HS-27A (cell line): ENCODE measurements around the gene CCR7.

Experiments used
- DNase-seq: peaks from one replicate; pipeline ENCODE4 v3.0.0-alpha.2; 2012; ENCODE audit warnings: low read depth, missing footprints

Gene CCR7

DNA sequence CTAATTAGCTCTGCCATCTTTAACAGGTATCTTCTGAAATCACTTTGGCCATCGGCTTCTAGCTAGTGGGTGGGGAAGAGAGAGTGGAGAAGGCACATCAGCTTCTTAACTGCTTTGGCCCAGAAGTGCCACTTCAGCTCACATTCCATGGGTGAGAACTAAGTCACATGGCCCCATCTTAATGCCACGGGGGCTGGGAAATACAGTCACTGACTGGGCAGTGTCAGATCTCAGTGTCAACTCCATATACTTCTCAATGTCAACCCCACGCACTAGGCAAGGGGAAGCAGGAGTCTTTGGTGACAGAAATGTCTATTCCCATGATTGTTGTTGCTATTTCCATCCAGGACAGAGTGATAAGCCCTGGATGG is 29.4 kb downstream of the CCR7 start:
- no peak for DNase-seq

DNA sequence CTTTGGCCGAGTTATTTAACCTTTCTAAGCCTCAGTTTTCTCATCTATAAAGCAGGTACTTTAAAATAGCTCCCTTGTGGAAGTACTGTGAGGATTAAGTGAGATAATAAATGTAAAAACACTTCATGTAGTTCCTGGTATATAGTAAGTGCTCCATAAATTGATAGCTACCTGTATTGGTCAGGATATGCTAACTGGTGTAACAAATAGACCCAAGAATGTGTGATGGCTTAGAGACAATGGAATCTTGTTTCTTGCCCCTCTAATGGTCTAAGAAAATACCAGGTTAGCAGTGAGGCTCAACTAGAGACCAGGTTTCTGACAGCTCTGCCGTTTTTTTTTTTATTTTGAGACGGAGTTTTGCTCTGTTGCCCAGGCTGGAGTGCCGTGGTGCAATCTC is 29.8 kb downstream of the CCR7 start:
- no peak for DNase-seq

DNA sequence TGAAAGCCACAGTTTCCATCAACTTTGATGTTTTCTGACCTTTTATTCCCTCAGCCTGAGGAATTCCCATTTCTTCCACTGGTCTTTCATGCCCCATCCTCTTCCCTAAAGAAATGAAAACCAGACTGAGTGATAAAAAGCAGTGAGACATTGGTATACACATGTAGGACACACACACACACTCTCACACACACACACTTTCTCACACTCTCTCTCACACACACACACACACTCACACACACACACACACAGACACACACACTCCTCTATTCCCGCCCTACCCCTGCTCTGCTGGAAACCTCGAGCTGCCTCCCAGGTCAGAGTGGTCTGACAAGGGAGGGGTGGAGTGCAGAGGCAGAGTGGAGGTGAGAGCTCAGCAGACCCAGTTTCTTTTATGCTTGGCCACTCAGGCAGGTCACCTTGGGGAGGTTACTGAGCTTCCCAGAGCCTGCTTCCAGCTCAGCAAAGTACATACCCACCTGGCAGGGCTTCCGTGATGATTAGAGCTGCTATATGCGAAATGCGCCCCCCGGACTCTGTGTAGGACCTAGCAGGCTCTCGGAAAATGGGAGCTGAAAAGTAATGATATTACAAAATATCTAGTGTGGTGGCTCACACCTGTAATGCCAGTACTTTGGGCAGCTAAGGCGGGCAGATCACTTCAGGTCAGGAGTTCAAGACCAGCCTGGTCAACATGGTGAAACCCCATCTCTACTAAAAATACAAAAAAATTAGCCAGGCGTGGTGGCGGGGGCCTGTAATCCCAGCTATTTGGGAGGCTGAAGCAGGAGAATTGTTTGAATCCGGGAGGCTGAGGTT is 30.7 kb downstream of the CCR7 start:
- no peak for DNase-seq

DNA sequence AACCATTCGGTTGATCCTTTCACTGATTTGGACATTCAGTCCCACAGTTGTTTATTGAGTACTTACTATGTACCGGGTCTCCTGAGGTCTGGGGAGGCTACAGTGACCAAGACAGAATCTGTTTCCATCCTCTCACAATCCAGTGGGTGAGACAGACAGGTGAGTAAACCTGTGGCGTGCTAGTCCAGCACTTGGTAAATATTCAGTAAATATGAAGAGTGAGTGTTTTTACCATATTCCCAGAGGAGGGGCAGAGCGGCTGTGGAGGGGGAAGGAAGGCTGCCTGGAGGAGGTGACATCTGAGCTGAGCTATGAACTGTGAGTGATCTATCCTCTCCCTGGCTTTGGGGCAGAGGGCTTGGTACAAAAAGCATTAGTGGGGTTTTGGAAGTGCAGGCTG is 31.4 kb downstream of the CCR7 start:
- no peak for DNase-seq

DNA sequence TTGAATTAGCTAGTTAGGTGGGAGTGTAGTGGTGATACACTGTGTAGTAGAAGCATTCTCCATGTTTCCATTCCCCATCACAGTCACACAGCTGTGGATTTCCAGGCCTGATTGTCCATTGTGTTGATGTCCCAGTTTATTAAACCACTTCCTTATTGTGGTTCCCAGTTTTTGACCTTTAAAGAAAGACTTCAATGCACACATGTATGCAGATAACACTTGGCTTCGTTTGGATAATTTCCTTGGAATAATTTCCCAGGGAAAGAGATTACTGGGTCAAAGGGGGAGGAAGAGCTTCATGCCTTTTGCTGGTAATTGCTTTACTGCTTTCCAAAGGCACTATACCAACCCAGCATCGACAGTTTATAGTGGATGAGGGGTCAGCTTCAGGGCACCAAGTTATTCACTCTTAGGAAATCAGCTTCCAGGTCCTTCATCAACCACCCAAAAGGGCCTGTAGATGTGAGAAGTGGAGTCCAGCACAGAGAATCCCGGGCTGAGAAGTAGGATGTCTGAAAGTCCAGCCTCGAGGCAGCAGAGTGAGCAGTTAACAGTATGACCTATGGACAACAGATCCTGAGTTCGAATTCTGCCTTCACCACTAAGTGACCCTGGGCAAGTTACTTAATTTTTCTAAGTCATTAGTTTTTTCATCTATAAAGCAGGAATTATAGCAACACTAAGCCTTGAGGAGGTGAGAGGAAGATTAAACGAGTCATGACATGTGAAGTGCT is 32.6 kb downstream of the CCR7 start:
- DNase-seq = no peak

DNA sequence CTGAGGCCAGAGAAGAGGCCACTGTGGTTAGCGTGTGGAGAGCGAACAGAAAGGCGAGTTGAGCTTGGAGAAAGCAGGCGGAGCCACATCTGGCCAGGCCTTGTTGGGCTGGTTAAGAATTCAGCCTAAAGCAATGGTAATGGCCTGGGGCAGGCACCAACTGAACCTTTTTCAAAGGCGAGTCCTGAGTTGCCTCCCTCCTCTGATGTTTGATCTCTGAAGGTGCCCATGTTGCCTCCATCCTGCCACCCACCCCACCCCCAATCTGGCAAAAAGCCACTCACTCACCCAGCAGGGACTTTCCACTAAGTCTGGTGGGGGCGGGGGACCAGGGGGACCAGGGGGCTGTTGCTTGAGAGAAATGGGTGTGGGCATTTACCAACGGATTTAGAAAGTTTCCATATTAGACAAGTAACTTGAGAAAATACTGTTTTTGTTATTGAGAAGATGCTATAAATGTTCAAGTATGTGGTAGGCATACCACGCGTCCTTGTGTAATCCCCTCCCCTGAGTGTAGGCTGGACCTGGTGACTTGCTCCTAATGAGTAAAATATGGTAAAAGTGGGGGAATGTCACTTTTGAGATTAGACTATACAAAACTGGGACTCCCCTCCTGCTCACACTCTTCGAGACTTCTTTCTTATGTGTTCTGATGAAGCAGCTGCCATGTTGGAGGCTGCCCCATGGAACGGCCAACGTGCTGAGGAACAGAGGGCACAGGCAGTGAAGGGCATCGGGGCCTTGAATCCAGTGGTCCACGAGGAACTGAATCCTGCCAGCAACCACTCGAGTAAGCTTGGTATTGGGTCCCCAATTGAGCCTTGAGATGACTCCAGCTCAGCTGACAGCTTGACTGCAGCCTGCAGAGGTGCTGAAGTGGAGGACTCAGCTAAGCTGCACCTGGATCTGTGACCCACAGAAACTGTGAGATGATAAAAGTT is 34.0 kb downstream of the CCR7 start:
- no peak for DNase-seq

DNA sequence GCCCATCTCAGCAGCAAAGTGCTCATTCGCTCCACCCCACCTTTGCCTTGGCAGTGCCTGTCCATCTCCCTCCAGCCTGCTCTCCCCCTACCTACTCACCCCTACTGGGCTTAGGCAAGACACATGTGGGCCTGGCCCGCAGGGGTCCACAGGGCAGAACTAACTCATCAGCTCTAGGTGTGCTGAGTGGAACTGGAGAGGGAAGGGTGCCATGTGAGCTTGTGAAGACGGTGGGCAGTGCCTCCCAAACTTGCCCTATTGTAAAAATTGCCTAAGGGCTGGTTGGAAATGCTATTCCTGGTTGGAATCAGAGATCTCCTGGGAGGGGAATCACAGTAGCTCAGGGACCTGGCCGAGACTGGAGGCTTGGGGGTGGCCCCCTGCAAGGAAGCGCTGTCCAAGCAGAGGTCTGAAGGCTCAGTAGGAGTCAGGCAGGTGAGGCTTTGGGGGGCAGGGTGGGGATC is 34.7 kb downstream of the CCR7 start:
- no peak for DNase-seq

DNA sequence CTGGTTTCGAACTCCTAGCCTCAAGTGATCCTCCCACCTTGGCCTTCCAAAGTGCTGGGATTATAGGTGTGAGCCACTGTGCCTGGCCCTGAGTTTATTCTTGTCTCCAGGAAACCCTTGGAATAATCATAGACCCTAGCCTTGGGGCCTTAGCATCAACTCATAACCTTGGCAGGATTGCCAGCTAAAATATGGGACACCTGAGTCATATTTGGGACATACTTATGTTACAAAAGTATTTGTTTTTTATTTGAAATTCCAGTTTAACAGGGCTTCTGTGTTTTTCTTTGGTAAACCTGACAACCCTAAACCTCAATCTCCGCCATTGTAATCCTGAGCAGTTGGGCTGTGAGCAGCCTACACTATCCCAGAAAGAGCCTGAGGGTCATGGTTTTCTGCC is 35.3 kb downstream of the CCR7 start:
- DNase-seq = no peak

DNA sequence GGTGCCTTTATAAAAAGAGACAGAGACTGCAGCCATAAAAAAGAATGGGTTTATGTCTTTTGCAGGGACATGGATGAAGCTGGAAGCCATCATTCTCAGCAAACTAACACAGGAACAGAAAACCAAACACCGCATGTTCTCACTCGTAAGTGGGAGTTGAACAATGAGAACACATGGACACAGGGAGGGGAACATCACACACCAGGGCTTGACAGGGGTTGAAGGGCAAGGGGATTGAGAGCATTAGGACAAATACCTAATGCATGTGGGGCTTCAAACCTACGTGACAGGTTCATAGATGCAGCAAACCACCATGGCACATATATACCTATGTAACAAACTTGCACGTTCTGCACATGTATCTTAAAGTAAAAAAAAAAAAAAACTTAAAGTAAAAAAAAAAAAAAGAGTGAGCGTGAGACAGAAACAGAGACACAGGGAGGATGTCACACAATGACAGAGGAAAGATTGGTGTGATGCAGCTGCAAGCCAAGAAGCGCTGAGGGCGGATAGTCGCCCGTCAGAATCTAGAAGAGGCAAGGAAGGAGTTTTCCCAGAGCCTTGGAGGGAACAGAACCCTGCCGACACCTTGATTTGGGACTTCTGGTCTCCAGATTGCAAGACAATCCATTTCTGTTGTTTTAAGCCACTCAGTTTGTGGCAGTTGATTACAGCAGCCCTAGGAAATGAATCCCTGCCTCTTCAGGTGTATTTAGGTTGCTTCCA is 36.4 kb downstream of the CCR7 start:
- DNase-seq = no peak

DNA sequence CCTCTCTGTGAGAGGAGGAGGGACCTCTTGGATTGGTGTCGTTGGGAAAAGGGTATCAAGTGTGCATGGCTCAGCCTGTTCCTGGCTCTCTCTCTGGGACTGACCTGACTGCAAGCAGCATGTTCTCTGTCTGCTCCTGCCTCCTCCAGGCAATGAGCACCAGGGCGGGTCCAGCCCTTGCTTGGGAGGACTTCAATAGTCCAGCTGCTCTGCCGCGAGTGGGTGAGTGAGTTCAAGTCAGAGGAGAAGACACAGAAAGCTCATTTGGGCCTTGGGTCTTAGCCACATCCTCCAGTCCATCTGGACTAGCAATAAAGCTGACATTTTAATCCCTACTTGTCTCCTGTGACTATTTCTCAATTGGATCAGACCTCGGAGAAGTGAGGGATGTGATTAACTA is 38.6 kb downstream of the CCR7 start:
- no peak for DNase-seq

DNA sequence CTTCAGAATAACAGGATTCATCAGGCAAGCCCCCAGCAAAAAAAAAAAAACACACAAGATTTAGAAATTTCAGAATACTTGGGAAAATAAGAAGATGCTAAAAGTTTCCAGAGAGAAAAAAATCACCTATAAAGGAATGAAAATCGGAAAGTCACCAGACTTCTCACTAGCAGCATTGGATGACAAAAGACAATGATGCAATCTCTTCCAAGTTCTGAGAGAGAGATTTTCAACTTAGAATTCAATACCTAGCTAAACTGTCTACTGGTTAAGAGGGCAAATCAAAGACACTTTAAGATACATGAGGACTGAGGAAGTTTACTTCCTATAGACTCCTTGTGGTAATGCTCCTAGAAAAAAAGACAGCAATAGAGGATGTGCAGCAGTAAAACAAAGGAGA is 40.0 kb downstream of the CCR7 start:
- DNase-seq = no peak

DNA sequence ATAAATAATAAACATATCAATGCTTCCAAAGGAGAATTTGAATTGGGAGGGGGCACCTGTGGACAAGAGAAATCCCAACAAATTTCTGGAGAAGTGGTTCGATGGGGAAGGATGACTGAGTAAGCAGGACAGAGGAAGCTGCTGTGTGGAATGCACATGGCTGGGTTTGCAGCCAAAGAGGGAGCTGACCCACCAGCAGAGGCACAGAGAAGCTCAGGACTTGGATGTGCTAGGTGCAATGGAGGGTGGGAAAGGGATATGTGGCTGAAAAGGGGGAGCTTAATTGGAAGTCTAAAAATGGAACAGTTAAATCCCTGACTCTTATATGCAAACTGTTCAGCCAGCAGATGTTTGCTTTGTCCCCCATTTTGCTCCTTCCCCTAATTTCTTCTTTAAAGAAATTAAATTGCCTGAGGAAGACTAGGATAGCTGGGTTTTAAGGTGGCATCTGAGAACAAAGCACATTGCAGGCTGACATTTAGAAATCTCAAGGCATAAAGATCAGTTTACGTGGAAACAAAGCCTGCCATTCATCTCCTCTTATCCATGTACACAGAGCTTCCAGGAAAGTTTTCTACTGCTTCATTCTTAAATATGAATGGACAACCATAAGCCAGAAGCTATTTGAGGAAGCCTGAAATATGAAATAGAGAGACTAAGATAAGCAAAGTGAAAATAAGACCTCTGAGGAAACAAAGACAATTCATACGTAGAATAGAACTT is 40.9 kb downstream of the CCR7 start:
- no peak for DNase-seq

DNA sequence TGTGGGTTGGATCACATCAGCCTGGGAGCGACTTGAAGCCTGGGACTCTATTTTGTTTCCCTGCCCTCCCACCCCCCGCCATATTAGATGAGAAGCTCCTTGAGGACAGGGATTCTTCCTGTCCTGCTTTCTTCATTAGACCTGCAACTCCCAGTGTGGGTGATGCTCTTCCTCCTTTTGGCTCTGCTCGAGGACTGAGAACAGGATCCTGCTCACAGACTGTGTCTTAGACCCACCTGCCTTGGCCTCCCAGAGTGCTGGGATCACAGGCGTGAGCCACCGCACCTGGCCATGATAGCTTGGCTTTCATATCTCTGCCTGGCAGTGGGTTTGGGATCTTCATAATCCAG is 42.3 kb downstream of the CCR7 start:
- DNase-seq = no peak

DNA sequence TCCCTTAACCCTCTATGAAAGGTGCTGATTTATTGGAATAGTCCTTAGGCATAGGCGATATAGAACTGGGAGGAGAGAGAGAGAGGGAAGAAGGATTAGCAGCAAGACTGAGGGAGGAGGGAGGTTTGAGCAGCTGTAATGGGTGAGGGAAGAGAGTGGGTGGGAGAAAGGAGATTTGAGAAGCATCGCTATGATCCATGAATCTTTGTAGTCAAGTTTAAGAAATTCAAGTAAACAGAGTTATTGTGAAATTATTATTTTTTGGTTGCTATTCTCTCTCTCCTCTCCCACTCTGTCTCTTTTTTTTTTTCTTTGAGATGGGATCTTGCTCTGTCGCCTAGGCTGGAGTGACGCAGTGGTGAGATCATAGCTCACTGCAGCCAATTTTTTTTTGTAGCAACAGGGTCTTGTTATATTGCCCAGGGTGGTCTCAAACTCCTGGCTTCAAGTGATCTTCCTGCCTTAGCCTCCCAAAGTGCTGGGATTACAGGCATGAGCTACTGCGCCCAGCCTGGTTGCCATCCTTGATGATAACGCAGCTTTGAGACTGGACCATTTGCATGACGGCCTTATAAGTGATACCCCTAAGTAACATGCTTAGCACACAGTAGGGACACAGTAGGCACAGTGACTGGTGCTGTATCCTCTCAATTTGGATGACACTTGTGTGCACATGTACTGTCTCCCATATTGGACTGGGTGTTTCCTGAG is 42.9 kb downstream of the CCR7 start:
- DNase-seq = no peak

DNA sequence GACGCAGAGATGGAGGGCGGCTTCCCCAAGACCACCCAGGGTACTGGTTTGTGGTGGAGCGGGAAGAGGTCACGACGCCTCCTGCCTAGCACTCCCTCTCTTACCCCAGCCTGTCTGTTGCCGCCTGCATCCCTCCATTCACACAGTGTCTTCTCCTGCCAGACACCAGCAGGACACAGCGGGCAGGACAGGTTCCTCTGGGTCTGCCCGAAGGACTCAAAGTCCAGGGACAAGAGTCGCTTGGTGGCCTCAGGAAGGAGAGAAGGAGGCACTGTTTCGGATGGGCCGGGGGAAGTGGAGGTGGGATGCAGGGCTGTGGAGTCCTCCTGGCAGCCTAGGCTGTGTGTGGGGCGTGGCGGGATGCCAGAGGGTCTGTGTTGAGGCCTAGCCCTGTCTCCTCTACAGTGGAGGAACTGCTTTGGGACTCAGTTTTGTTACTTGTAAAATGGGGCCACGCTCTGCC is 44.2 kb downstream of the CCR7 start:
- no peak for DNase-seq

DNA sequence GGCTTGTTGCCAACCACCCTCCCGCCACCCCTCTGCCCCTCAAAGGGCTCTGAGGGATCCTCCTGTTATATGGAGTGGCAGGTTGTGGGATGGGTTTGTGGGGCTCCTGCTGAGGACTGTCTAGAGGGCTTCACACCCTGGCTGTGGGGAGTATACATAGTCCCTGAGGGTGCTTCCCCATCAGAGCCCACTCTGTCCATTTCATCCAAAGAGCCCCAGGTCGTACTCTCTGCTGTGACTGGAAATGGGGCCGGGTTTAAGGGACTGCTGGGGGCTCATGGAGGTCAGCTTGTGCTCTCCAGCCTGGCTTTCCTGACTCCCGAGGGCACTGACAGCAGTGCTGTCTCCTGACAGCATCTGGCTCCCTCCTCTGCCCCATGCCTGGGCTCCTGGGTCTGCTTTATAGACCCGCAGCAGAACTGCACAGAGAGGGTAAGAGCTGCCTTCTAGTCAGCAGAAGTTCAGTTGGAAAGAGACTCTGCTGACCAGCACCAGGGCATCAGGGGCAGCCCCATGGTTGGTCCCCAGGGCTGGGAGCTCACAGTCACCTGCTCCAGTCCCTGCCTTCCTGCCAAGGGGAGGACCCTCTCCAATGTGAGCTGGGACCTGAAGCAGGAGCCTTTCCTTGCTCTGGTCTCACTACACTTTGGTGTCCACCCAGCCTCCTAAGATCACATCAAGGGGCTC is 46.0 kb downstream of the CCR7 start:
- DNase-seq = no peak

DNA sequence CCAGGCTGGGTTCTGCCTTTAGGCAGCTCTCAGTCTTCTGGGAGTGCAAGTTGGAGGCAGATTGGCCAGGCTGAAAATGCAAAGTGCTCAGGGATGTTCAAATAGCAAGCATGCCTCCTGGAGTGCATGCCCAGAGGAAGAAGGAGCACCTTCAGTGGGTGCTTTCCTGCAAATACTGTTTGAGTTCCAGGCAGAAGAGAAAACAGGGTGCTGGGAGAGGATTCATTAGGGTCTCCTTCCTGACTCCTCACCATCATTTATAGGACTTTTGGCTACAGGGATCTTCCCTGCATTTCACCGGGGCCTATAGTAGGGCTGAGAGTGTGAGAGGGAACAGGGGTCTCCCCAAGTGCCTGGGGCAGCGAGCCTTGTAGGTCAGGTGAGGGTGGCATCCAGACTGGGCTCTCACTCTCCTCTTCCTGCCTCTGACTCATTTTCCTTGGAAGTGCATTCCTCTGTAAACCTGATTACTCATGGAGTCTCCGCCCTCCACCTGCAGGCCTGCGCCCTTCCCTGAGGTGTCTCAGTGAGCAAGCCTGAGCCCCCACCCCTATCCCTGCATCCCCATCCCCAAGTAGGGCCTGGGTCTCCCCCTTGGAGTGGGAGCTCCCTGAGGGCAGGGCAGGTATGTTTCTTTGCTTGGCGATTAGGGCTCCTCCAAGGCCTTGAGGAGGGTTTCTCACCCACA is 46.7 kb downstream of the CCR7 start:
- no peak for DNase-seq

DNA sequence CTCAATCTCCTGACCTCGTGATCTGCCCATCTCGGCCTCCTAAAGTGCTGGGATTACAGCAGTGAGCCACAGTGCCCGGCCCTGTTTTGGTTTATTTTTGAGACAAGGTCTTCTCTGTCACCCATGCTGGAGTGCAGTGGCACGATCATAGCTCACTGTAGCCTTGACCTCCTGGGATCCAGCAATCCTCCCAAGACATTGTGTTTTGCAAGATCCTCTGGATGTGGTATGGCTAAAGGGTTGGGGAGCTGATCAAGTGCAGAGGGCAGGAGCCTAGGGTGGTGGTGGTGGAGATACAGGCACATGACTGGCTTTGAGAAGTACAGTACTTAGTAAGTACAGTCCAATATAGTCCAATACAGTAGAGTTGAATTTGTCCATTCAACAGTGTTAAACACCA is 47.3 kb downstream of the CCR7 start:
- DNase-seq = no peak

DNA sequence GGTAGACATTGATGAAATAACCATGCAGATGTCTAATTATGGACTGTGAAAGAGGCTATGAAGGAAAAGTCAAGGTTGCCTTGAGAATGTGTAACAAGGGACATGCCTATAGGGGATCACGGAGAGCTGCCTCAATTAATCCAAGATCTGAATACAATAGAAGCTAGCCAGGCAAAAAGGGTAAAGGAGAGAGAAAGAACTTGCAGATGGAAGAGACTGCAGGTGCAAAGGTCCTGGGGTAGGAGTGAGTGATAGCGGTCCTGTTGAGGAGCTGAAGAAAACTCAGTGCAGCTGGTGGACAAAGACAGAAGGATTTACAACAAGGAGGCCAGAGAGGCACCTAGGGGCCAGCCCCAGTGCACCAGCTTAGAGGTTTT is 48.0 kb downstream of the CCR7 start:
- no peak for DNase-seq
